Stimulated activated CD8-positive, alpha-beta memory T cell treated with anti-CD3 and anti-CD28 coated beads, Interleukin-12 subunit alpha, Interleukin-12 subunit beta, amount 100 ng/mL, for 24 hours (primary cell): ENCODE results near the gene LGR5.

ENCODE experiments used
- DNase-seq: peaks from one replicate; pipeline ENCODE4 v3.0.0-alpha.2; 2020; ENCODE audit errors: extremely low read depth

LGR5 gene, protein sequence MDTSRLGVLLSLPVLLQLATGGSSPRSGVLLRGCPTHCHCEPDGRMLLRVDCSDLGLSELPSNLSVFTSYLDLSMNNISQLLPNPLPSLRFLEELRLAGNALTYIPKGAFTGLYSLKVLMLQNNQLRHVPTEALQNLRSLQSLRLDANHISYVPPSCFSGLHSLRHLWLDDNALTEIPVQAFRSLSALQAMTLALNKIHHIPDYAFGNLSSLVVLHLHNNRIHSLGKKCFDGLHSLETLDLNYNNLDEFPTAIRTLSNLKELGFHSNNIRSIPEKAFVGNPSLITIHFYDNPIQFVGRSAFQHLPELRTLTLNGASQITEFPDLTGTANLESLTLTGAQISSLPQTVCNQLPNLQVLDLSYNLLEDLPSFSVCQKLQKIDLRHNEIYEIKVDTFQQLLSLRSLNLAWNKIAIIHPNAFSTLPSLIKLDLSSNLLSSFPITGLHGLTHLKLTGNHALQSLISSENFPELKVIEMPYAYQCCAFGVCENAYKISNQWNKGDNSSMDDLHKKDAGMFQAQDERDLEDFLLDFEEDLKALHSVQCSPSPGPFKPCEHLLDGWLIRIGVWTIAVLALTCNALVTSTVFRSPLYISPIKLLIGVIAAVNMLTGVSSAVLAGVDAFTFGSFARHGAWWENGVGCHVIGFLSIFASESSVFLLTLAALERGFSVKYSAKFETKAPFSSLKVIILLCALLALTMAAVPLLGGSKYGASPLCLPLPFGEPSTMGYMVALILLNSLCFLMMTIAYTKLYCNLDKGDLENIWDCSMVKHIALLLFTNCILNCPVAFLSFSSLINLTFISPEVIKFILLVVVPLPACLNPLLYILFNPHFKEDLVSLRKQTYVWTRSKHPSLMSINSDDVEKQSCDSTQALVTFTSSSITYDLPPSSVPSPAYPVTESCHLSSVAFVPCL

DNA sequence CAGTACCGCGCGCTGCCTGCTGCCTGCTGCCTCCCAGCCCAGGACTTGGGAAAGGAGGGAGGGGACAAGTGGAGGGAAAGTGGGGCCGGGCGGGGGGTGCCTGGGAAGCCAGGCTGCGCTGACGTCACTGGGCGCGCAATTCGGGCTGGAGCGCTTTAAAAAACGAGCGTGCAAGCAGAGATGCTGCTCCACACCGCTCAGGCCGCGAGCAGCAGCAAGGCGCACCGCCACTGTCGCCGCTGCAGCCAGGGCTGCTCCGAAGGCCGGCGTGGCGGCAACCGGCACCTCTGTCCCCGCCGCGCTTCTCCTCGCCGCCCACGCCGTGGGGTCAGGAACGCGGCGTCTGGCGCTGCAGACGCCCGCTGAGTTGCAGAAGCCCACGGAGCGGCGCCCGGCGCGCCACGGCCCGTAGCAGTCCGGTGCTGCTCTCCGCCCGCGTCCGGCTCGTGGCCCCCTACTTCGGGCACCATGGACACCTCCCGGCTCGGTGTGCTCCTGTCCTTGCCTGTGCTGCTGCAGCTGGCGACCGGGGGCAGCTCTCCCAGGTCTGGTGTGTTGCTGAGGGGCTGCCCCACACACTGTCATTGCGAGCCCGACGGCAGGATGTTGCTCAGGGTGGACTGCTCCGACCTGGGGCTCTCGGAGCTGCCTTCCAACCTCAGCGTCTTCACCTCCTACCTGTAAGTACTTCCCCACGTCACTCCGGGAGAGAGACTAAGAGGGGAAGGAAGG, at the start of gene LGR5:
Gene LGR5, plus strand, starts transcription at position 186 of the 732 bp plus-strand sequence. Its CDS starts 283 bp downstream, at position 469.
- DNase-seq: no peak

DNA sequence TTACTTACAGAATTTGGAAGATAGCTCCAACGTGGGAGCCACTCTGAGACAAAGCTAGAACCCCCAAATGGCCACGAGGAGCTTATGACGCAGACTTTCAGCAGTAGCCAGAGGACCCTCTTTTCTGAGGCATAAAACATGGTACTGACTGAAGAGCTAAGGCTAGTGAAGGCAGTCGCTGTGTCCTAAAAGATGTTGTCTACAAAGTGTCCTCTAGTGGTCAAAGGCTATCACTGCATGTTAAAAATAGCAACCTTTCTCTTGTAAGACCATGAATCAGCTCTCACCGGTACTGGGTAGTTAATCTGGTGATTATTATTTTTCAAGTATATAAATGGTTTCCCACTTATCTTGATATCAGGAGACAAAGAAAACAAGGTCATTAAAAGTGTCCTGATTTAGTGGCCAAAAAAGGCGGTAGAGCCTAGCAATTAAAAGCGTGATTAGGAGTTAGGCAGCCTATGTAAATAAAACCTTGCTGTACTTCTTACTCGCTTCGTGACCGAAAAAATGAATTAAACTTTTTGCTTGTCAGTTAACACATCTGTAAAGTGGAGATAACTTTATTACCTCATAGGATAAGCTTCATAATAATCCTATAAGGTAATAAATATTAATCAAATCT, 47.0 kb upstream of the LGR5 start:
- no peak for DNase-seq

DNA sequence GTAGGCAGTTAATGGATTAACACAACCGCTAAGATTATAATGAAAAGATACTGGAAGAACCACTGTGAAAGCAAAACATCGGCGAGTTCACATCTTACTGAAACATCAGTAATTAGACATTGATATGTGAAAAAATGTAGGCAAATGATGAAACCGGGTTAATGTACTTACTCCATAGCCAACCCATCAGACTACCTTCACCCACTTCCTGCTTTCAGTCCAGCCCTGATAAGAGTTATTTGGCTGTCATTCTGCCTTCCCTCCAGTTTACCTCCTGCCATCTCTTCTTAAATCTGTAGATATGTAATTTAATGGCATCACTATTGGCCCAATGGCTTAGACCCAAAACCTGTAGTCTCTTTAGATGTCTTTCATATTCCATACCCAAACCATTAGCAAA, 46.0 kb upstream of the LGR5 start:
- no peak for DNase-seq

DNA sequence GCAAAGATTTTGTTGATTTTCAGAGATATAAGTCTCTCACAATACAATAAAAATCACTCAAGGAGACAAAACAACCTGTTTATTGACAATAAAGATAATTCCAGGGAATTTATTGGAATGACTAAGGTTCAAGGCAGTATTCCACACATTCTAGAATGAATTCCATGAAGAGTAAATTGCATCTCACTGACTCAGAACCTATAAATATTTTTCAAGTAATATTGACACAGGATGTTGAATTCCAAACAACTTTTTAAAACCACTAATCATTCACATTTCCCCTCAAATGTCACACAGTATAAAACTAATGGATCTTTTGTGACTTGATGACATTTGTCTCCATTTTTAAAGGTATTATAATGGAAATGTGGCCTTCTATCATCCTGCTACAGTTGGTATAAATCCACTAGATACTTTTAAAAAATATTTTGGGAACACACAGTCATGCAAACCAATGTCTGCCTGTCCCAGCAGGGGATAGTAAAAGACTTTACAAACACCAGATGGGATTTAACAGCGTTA, 42.1 kb upstream of the LGR5 start:
- DNase-seq: no peak

DNA sequence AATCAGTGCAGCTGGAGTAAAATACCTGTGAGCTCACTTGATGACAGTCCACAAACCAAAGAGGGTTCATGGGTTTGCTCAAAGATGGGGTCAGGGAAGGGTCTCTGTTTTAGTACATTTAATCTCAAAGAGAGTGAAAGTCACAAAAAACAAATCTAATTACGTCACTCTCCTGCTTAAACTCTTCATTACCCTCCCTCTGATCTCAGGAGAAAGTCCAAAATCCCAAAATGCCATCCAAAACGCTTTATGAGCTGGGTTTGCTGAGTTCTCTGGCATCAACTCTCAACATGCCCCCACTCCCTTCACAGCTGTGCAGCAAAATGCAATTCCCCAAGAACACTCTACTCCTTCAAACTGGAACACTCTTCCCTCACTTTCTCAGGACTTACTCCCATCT, 40.4 kb upstream of the LGR5 start:
- no peak for DNase-seq

DNA sequence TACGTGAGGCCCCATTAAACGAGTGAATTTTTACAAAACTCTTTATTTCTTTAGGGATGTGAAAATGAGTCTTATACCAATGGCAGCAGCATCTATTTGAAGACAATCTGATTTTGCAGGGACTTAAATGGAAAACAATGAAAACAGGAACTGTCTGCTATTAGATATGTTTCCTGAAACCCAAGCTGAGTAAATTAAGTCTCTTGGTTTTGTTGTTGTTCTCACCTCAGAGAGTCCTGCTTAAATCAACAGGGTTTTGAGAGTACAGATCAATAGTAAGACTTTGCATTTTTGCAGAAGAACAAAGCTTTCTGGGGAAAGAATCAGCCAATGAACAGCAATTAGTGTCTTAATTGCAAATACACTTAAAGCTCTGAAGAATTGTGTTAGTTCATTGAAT, 39.1 kb upstream of the LGR5 start:
- no peak for DNase-seq

DNA sequence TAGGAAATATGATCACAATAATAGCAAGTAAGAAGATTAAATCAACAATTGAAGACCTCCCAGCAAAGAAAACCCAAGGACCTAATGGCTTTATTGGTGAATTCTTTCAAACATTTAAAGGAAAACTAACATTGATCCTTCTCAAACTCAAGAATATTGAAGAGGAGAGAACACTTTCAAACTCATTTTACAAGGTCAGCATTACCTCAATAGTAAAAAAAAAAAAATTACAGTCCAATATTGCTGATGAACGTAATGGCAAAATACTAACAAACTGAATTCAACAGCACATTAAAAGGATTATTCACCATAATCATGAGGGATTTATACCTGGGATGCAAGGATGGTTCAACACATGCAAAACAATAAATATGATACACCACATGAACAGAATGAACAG, 33.7 kb upstream of the LGR5 start:
- no peak for DNase-seq

DNA sequence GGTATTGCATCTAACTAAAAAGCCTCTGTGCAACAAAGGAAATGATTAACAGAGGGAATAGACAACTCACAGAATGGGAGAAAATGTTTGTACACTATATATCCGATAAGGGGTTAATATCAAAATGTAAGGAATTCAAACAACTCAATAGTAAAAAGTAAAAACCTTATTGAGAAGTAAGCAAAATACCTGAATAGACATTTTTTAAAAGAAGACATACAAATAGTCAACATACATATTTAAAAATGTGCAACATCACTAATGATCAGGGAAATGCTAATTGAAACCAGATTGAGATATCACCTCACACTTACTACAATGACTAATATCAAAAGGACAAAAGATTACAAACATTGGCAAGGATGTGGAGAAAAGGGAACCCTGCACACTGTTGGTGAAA, 31.9 kb upstream of the LGR5 start:
- DNase-seq: no peak

DNA sequence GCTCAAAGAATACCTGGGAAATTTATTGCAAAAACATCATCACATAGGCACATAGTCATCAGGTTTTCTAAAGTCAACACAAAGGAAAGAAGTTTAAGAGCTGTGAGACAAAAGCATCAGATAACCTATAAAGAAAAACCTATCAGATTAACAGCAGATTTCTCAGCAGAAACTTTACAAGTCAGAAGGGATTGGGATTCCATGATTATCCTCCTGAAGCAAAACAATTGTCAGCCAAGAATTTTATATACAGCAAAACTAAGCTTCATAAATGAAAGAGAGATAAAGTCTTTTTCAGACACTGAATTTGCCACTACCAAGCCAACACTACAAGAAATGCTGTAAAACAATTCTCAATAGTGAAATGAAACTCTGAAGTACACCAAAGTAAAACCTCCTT, 28.8 kb upstream of the LGR5 start:
- no peak for DNase-seq

DNA sequence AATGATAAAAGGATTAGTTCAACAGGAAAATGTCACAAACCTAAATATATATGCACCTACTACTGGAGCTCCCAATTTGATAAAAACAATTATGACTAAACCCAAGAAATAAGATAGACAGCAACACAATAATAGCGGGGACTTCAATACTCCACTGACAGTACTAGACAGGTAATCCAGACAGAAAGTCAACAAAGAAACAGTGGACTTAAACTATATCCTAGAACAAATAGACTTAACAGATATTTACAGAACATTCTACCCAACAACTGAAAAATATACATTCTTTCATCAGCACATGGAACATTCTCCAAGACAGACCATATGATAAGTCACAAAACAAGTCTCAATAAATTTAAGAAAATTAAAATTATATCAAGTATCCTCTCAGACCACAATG, 28.0 kb upstream of the LGR5 start:
- no peak for DNase-seq

DNA sequence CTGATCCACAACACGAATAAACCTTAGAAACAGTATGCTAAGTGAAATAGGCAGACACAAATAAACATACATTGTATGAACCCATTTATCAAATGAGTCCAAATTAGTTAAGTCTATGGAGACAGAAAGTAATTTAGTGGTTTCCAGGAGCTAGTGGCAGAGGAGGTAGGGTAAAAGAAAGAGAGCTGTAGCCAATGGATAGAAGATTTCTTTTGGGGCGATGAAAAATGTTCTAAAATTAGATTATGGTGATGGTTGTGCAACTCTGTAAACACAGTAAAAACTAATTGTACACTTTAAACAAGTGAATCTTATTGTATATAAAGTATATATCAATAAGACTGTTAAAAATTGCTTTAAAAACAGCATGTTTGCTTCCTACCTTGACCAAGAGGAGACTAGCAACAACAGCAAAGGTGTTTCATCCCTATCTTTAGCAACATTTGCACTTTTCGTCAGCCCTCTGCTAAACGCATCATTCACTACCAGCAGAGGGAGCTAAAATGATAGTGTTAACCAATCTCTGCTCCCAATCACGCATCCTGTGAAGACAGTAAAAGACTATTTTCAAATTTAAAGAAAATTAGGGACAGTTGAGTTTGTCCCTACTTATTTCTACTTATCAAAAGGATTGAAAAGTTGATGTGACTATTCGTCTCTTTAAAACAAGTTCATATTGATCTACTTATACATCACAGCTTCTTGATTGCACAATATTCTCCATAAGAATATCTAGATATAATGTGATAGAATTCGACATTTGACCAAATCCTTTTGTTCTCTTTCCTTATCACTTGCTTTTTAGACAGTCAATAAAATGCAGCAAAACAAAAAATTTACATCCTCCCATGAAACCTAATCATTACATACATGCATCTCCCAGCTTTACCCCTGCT, 24.0 kb upstream of the LGR5 start:
- DNase-seq: no peak

DNA sequence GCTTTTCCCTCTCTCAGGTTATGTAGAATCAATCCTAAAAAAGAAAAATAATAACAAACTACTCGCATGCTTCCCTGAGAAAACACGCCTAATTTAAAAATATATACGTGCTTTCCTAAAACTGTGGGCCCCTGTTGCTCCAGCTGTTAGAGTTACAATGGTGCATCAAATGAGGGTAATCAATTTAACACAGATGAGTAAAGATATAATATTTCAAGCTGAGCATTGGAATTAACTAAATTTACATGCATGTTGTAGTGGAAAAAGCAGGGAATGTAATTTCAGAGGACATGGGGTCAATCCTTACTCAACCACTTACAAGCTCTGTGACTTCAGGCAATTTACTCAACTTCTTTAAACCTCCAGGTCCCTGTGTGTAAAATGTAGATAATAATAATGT, 22.4 kb upstream of the LGR5 start:
- no peak for DNase-seq

DNA sequence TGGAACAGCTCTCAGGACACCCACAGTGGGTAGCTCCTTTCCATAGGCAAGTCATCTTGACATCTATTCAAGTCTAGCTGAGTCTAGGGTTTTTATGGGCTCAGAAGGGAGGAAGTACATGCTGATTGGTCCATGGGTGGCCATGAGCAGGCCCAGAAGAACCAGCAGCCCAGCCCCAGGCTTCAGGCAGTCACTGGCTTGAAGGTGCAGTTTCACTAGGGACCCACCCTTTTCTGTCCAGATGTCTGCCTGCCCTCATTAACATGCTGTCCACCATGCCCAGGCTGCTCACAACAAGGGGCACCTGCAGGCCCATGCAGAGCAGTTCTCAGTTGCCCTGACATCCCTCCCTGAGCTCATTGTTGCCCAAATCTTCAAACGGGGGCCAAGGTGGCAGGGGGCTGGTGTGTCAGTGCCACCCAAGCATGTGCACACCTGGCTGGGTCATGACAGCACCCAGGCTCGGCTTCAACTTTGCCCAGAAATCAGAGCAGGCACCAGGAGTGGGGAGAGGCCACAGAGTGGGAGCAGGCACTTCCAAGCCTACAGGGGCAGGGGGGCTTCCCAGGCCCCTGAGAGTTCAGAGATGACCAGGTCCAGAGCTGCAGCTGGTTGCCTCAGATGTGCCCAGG, 18.7 kb upstream of the LGR5 start:
- DNase-seq: no peak

DNA sequence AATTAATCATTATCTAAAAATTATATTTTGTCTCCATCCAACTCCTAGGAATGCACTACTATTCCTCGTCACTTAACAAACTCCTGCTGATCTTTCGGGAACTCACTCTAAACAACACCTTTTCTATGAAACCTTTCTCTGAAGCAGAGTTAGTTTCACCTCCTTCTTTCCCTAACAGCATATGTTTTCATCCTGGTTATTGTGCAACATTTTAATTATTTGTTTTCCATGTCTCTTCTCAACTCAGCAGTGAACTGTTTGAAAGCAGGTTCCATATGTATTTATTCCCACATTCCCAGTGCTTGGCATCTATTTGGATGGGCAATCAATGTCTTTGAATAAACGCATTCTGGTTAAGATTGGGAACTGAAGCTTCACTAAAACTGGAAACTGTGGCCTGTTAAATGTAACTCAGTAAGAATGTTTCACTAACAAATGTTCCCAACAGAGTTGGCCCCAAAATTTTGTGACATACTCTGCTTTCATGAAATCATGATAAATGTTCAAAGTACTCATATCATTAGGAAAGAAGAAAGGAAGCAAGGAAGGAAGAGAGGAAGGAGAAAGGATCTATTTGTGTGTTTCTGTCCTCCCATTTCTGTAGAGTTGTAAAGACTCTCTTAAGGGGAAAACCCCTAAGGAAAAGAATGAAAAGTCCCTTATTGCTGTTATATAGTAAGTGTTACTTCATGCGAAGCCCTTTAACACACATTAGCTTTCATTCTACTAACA, 13.9 kb upstream of the LGR5 start:
- no peak for DNase-seq

DNA sequence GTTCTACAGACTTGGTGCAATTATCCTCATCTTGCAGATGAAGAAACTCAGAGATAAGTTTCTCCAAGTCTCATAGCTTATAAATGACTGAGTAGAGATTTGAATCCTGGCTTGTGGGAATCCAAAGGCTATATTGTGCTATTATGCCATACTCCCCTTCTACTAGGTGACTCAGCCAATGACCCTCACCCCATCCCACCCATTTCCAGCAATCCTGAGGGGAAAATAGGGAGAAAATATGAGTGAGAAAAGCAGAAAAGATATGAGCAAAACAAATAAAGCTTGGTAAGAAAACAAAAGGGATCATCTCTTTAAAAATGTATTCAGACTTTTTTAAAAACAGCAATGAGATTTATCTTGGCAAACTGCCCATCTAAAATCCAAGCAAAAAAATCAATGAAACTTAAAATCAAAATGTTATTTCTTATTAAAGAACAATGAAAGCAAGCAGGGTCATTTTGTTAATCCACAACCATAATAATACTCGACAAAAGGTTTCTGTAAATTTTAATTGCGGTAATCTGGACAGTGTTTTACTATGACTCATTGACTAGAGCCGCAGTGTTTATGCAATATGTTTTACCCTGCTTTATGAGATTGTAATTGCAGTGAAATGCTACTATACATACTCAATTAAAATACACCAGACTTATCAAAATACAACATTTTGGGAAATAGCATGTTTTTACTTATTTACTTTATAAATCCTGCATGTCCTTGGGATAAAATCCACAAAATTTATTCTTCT, 13.1 kb upstream of the LGR5 start:
- DNase-seq: no peak

DNA sequence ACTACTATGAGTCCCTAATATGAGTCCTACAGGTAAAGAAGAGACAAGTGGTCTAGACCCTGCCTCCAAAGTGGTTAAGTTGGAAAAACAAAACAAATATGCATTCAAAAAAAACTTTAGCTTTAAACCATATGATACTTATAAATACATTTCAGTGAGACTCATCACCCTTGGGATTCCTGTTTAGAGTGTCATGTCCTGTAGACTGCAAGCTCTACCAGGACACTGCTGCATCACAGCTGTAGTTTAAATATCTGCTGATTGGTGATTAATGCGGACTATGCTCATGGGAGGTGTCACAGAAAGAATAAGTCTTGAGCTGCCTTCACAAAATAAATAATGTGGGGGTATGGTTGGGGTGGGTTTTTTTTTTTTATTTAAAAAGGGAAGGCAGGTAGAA, 8.8 kb upstream of the LGR5 start:
- DNase-seq: no peak

DNA sequence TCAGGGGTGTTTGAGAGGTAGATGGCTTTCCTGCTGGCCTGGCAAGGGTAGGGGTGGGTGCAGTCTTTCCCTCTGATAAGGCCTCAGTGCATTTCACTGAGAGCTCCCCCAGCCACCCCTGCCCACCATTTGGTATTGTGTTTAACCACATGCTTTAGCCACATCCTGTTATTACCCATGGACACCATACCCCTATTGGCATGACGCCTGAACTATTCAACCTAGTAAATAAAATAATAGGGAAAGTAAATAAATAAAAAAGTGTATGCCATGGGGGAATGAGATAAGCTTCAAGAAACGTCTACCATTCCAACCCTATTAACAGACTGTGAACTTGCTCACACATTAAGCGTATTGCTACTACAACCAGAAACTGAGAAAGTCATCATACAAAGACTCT, 7.6 kb upstream of the LGR5 start:
- no peak for DNase-seq

DNA sequence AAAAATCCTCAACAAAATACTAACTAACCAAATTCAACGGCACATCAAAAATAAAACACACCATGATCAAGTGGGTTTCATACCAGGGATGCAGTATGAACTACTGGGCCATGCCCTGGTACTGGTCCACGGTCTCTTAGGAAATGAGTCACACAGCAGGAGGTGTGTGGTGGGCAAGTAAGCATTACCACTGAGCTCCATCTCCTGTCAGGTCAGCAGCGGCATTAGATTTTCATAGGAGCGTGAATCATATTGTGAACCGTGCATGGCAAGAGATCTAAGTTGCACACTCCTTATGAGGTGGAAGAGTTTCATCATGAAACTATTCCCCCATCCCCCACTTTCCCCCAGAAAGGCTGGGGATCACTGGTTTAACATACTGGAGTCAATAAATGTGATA, 6.7 kb upstream of the LGR5 start:
- no peak for DNase-seq

DNA sequence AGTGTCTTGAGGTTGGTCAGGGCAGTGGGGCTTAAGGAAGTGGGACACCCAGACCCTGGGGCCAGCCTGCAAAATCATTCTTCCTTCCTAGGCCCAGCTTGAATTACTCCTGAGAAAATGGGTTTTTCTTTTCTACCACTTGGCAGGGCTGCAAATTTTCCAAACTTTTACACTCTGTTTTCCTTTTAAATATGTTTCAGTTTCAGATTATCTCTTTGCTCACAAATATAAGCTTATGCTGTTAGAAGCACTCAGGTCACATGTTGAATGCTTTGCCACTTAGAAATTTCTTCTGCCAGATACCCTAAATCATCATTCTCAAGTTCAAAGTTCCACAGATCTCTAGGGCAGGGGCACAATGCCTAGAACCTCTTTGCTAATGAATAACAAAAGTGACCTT, 2.9 kb upstream of the LGR5 start:
- DNase-seq: no peak
